SK-N-SH treated with all-trans-retinoic acid at 6 μM for 48 hours (cell line): ENCODE results near the gene ANO9.

Experiments used
- ATAC-seq: fragments of 200-7000 bp; cut with Tn5 transposase; 3 replicates; pipeline ENCODE4 v1.9.1; 2020; ENCODE audit warnings: mild to moderate bottlenecking, moderate library complexity
- ARNTL ChIP-seq: fragments of 450-650 bp; formaldehyde crosslinking; IDR thresholded peaks from 2 replicates; pipeline ENCODE4 v1.5.0; 2020; ENCODE audit warnings: low read depth, mild to moderate bottlenecking, moderate library complexity, borderline replicate concordance
- BACH2 ChIP-seq: fragments of 250-450 bp; sonication (Bioruptor Pico); IDR thresholded peaks from 2 replicates; pipeline ENCODE4 v1.9.0; 2021; ENCODE audit warnings: mild to moderate bottlenecking, borderline replicate concordance
- CSDC2 ChIP-seq: fragments of 250-450 bp; sonication (Bioruptor Pico); IDR thresholded peaks from 2 replicates; pipeline ENCODE4 v1.5.0; 2020; ENCODE audit warnings: mild to moderate bottlenecking, moderate library complexity
- CSRNP3 ChIP-seq: fragments of 250-450 bp; sonication (Bioruptor Pico); IDR thresholded peaks from 2 replicates; pipeline ENCODE4 v1.5.1; 2021; ENCODE audit warnings: mild to moderate bottlenecking, moderate library complexity
- ESRRG ChIP-seq: fragments of 250-450 bp; sonication (Bioruptor Pico); IDR thresholded peaks from 2 replicates; pipeline ENCODE4 v1.6.1; 2021; ENCODE audit warnings: mild to moderate bottlenecking
- GLIS3 ChIP-seq: fragments of 250-450 bp; sonication (Bioruptor Pico); IDR thresholded peaks from 2 replicates; pipeline ENCODE4 v1.5.0; 2020; ENCODE audit warnings: mild to moderate bottlenecking, moderate library complexity
- ISL1 ChIP-seq: fragments of 250-450 bp; sonication (Bioruptor Pico); IDR thresholded peaks from 2 replicates; pipeline ENCODE4 v2.1.2; 2022; ENCODE audit warnings: mild to moderate bottlenecking, moderate library complexity
- PPARA ChIP-seq: fragments of 250-450 bp; sonication (Bioruptor Pico); IDR thresholded peaks from 2 replicates; pipeline ENCODE4 v1.5.0; 2020; ENCODE audit warnings: mild to moderate bottlenecking, borderline replicate concordance
- RARB ChIP-seq: fragments of 250-450 bp; sonication (Bioruptor Pico); IDR thresholded peaks from 2 replicates; pipeline ENCODE4 v1.8.0; 2021; ENCODE audit warnings: mild to moderate bottlenecking, moderate library complexity
- SNAI2 ChIP-seq: fragments of 250-450 bp; sonication (Bioruptor Pico); IDR thresholded peaks from 2 replicates; pipeline ENCODE4 v1.5.0; 2020; ENCODE audit warnings: mild to moderate bottlenecking, moderate library complexity
- TOX ChIP-seq: fragments of 250-450 bp; sonication (Bioruptor Pico); IDR thresholded peaks from 2 replicates; pipeline ENCODE4 v1.8.0; 2021; ENCODE audit warnings: mild to moderate bottlenecking, moderate library complexity, borderline replicate concordance
- TSHZ2 ChIP-seq: fragments of 250-450 bp; sonication (Bioruptor Pico); IDR thresholded peaks from 2 replicates; pipeline ENCODE4 v1.5.0; 2020; ENCODE audit warnings: mild to moderate bottlenecking, moderate library complexity
- ZC3H10 ChIP-seq: fragments of 250-450 bp; sonication (Bioruptor Pico); IDR thresholded peaks from 2 replicates; pipeline ENCODE4 v1.5.1; 2021; ENCODE audit warnings: mild to moderate bottlenecking, moderate library complexity
- ZFP3 ChIP-seq: fragments of 250-450 bp; sonication (Bioruptor Pico); IDR thresholded peaks from 2 replicates; pipeline ENCODE4 v1.5.0; 2020; ENCODE audit warnings: mild to moderate bottlenecking, moderate library complexity
- ZNF565 ChIP-seq: fragments of 450-650 bp; formaldehyde crosslinking; conservative IDR thresholded peaks from 2 replicates; pipeline ENCODE4 v1.5.0; 2020; ENCODE audit warnings: low read depth, mild to moderate bottlenecking, moderate library complexity
- ZNF70 ChIP-seq: fragments of 450-650 bp; formaldehyde crosslinking; IDR thresholded peaks from 2 replicates; pipeline ENCODE4 v1.5.0; 2020; ENCODE audit warnings: mild to moderate bottlenecking, moderate library complexity
- ZNF8 ChIP-seq: fragments of 450-650 bp; formaldehyde crosslinking; IDR thresholded peaks from 2 replicates; pipeline ENCODE4 v1.5.0; 2020; ENCODE audit warnings: mild to moderate bottlenecking, moderate library complexity
- TF ChIP-seq, protein P1 (sequence below): fragments of 250-450 bp; sonication (Bioruptor Pico); IDR thresholded peaks from 2 replicates; pipeline ENCODE4 v1.8.0; 2021; ENCODE audit warnings: low read depth, mild to moderate bottlenecking, moderate library complexity, borderline replicate concordance

The ANO9 gene

GRCh38 chr11:375065-376025, 66.5 kb downstream of the ANO9 start (continued):
- no peak for TF ChIP-seq TSHZ2 (CRISPR knock-in tag)

- ATAC-seq, result no peak
- TF ChIP-seq BACH2 (no peak), GLIS3 (CRISPR knock-in tag) (no peak), ZFP3 (CRISPR knock-in tag) (no peak), SNAI2 (CRISPR knock-in tag) (no peak), ZNF70 (CRISPR knock-in tag) (no peak), ESRRG (CRISPR knock-in tag) (no peak), ZC3H10 (CRISPR knock-in tag) (no peak), CSRNP3 (CRISPR knock-in tag) (no peak), ZNF565 (CRISPR knock-in tag) (no peak), ZNF8 (no peak), ARNTL (CRISPR knock-in tag) (no peak), ISL1 (no peak), TOX (no peak), RARB (CRISPR knock-in tag) (no peak), CSDC2 (no peak), TSHZ2 (CRISPR knock-in tag) (no peak), PPARA (CRISPR knock-in tag) (no peak)
- TF ChIP-seq, protein P1, sequence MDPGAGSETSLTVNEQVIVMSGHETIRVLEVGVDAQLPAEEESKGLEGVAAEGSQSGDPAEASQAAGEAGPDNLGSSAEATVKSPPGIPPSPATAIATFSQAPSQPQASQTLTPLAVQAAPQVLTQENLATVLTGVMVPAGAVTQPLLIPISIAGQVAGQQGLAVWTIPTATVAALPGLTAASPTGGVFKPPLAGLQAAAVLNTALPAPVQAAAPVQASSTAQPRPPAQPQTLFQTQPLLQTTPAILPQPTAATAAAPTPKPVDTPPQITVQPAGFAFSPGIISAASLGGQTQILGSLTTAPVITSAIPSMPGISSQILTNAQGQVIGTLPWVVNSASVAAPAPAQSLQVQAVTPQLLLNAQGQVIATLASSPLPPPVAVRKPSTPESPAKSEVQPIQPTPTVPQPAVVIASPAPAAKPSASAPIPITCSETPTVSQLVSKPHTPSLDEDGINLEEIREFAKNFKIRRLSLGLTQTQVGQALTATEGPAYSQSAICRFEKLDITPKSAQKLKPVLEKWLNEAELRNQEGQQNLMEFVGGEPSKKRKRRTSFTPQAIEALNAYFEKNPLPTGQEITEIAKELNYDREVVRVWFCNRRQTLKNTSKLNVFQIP (CRISPR knock-in tag), result no peak
Measured at GRCh38 chr11:373716-374551, 67.9 kb downstream of the ANO9 start.

- no peak for ATAC-seq
- TF ChIP-seq ZNF70 (CRISPR knock-in tag), result no peak
- TF ChIP-seq ZFP3 (CRISPR knock-in tag), result no peak
- TF ChIP-seq CSRNP3 (CRISPR knock-in tag), result no peak
- TF ChIP-seq CSDC2, result no peak
- TF ChIP-seq GLIS3 (CRISPR knock-in tag), result no peak
- TF ChIP-seq TSHZ2 (CRISPR knock-in tag), result no peak
- TF ChIP-seq, protein P1 (CRISPR knock-in tag), result no peak
- no peak for TF ChIP-seq SNAI2 (CRISPR knock-in tag)
Measured at GRCh38 chr11:372809-373715, 68.7 kb downstream of the ANO9 start.
